SK-N-SH (cell line): ENCODE results near the gene RUFY3.

Experiments
- CHD2 ChIP-seq: fragments of 150-350 bp; IDR thresholded peaks from 2 replicates; pipeline ENCODE4 v1.6.1; 2018; ENCODE audit warnings: low read length; ENCODE audit not compliant: partially characterized antibody
- EP300 ChIP-seq, 2 experiments: IDR thresholded peaks; 2 replicates each; pipeline versions ENCODE4 v1.4.0 to v1.6.1; 2012; ENCODE audit warnings: borderline replicate concordance in 1 of 2, low read depth in 1 of 2, low read length in 1 of 2
- EZH2phosphoT487 ChIP-seq: fragments of 200-600 bp; sonication (generic); IDR thresholded peaks from 2 replicates; pipeline ENCODE4 v1.6.1; 2017; ENCODE audit warnings: low read depth, mixed run types, mild to moderate bottlenecking, antibody characterized with exemption, moderate library complexity, borderline replicate concordance
- FOXM1 ChIP-seq: IDR thresholded peaks from 2 replicates; pipeline ENCODE4 v1.4.0; 2012; ENCODE audit warnings: low read depth, mild to moderate bottlenecking
- POLR2AphosphoS5 ChIP-seq: IDR thresholded peaks from 2 replicates; pipeline ENCODE4 v1.6.1; 2012; ENCODE audit warnings: low read depth, low read length
- RAD21 ChIP-seq: IDR thresholded peaks from 2 replicates; pipeline ENCODE4 v1.6.1; 2012; ENCODE audit warnings: mild to moderate bottlenecking, low read length
- RXRA ChIP-seq: IDR thresholded peaks from 2 replicates; pipeline ENCODE4 v1.4.0; 2012; ENCODE audit warnings: low read depth, mild to moderate bottlenecking, borderline replicate concordance
- SIN3A ChIP-seq: IDR thresholded peaks from 2 replicates; pipeline ENCODE4 v1.6.1; 2012; ENCODE audit warnings: low read depth, mild to moderate bottlenecking, low read length, moderate library complexity, borderline replicate concordance
- SMC3 ChIP-seq: IDR thresholded peaks from 2 replicates; pipeline ENCODE4 v1.6.1; 2012; ENCODE audit warnings: low read depth, low read length, improper control_type of control experiment
- TF ChIP-seq, protein P1 (sequence below): fragments of 200-600 bp; sonication (generic); IDR thresholded peaks from 2 replicates; pipeline ENCODE4 v1.6.1; 2017; ENCODE audit warnings: antibody characterized with exemption, mild to moderate bottlenecking, moderate library complexity
- TF ChIP-seq, protein P2 (sequence below): IDR thresholded peaks from 2 replicates; pipeline ENCODE4 v1.4.0; 2012; ENCODE audit warnings: low read depth, borderline replicate concordance
- TF ChIP-seq, protein P3 (sequence below): fragments of 150-350 bp; IDR thresholded peaks from 2 replicates; pipeline ENCODE4 v1.6.1; 2016; ENCODE audit warnings: mild to moderate bottlenecking, low read depth, low read length

DNA sequence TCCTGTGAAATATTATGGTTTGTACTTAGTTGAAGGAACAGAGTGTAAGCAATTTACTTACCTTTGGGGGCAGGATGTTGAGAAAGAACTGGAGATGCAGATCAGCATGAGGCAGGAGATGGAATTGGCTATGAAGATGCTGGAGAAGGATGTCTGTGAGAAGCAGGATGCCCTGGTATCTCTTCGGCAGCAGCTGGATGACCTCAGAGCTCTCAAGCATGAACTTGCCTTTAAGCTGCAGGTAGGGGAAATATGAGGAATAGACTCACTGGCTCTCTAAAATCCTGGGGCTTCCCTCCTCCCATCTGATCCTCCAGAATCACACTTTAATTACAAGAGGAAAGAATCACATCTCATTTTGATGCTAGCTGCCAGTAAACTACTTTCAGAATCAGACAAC lies 67.0 kb downstream of the RUFY3 start:
- TF ChIP-seq RAD21 (no peak), CHD2 (no peak), EP300 (IDR thresholded peaks at IDR 0.05; ENCODE audit: borderline replicate concordance in 1 of 2, low read depth in 1 of 2, low read length in 1 of 2) (no peak), FOXM1 (no peak), RXRA (no peak), SIN3A (no peak), EZH2phosphoT487 (no peak), POLR2AphosphoS5 (no peak), SMC3 (no peak)
- TF ChIP-seq, protein P1, sequence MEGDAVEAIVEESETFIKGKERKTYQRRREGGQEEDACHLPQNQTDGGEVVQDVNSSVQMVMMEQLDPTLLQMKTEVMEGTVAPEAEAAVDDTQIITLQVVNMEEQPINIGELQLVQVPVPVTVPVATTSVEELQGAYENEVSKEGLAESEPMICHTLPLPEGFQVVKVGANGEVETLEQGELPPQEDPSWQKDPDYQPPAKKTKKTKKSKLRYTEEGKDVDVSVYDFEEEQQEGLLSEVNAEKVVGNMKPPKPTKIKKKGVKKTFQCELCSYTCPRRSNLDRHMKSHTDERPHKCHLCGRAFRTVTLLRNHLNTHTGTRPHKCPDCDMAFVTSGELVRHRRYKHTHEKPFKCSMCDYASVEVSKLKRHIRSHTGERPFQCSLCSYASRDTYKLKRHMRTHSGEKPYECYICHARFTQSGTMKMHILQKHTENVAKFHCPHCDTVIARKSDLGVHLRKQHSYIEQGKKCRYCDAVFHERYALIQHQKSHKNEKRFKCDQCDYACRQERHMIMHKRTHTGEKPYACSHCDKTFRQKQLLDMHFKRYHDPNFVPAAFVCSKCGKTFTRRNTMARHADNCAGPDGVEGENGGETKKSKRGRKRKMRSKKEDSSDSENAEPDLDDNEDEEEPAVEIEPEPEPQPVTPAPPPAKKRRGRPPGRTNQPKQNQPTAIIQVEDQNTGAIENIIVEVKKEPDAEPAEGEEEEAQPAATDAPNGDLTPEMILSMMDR: no peak
- TF ChIP-seq, protein P2, sequence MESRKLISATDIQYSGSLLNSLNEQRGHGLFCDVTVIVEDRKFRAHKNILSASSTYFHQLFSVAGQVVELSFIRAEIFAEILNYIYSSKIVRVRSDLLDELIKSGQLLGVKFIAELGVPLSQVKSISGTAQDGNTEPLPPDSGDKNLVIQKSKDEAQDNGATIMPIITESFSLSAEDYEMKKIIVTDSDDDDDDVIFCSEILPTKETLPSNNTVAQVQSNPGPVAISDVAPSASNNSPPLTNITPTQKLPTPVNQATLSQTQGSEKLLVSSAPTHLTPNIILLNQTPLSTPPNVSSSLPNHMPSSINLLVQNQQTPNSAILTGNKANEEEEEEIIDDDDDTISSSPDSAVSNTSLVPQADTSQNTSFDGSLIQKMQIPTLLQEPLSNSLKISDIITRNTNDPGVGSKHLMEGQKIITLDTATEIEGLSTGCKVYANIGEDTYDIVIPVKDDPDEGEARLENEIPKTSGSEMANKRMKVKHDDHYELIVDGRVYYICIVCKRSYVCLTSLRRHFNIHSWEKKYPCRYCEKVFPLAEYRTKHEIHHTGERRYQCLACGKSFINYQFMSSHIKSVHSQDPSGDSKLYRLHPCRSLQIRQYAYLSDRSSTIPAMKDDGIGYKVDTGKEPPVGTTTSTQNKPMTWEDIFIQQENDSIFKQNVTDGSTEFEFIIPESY: no peak
- TF ChIP-seq, protein P3, sequence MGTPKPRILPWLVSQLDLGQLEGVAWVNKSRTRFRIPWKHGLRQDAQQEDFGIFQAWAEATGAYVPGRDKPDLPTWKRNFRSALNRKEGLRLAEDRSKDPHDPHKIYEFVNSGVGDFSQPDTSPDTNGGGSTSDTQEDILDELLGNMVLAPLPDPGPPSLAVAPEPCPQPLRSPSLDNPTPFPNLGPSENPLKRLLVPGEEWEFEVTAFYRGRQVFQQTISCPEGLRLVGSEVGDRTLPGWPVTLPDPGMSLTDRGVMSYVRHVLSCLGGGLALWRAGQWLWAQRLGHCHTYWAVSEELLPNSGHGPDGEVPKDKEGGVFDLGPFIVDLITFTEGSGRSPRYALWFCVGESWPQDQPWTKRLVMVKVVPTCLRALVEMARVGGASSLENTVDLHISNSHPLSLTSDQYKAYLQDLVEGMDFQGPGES: no peak
